SK-N-SH (cell line): Measurements from ENCODE around the gene AXIN2. TPM values are rescaled to one million over a fixed set of nuclear protein-coding genes. Genes with fewer than 3 reads are reported as not detected.

ENCODE experiments used
- CTCF ChIA-PET: fragments of 300-600, 350-600 bp; formaldehyde crosslinking; extraction: SDS; loops from one replicate; lab custom pipeline; 2021; lab: Yijun Ruan, JAX
- POLR2A ChIA-PET: fragments of 350-600 bp; sonication (Branson Sonifier 250); formaldehyde crosslinking; extraction: SDS; loops from one replicate; lab custom pipeline; 2020; ENCODE audit warnings: antibody characterized with exemption, inconsistent platforms; lab: Yijun Ruan, JAX
- DNase-seq: peaks from one replicate; pipeline ENCODE4 v3.0.0; 2012
- H2AFZ ChIP-seq: fragments of 200-600 bp; sonication (generic); 2 replicates; pipeline ENCODE4 v1.8.1; 2016; ENCODE audit warnings: antibody characterized with exemption, mild to moderate bottlenecking, low read depth
- H3F3A ChIP-seq: fragments of 200-600 bp; sonication (generic); replicated peaks from 2 replicates; pipeline ENCODE3; 2016; ENCODE audit warnings: antibody characterized with exemption, mild to moderate bottlenecking; ENCODE audit not compliant: insufficient read depth
- H3K27ac ChIP-seq, 2 experiments: fragments of 200-500 bp in 1 of 2; fragments of 200-600 bp in 1 of 2; sonication (Bioruptor generic) in 1 of 2; sonication (generic), shearing (Covaris generic) in 1 of 2; 2 replicates each; pipeline versions ENCODE4 v1.5.1 to v1.6.1; 2014 to 2016; ENCODE audit warnings: low read depth in 2 of 2, inconsistent platforms in 1 of 2, low read length in 1 of 2, mild to moderate bottlenecking in 1 of 2, mixed read lengths in 1 of 2
- H3K27me3 ChIP-seq: fragments of 200-600 bp; sonication (generic), shearing (Covaris generic); 2 replicates; pipeline ENCODE4 v1.6.1; 2016; ENCODE audit warnings: mixed run types; ENCODE audit not compliant: insufficient read depth
- H3K36me3 ChIP-seq, 2 experiments: fragments of 200-500 bp in 1 of 2; fragments of 200-600 bp in 1 of 2; sonication (Bioruptor generic) in 1 of 2; sonication (generic) in 1 of 2; replicated peaks in 1 of 2; 2 replicates each; pipeline versions ENCODE3 to v1.5.1; 2014 to 2016; ENCODE audit warnings: low read length in 1 of 2, mild to moderate bottlenecking in 1 of 2; ENCODE audit not compliant: insufficient read depth in 2 of 2, control insufficient read depth in 1 of 2
- H3K4me1 ChIP-seq, 2 experiments: fragments of 200-500 bp in 1 of 2; fragments of 200-600 bp in 1 of 2; sonication (Bioruptor generic) in 1 of 2; sonication (generic), shearing (Covaris generic) in 1 of 2; 2 replicates each; pipeline versions ENCODE4 v1.5.1 to v1.6.1; 2014 to 2016; ENCODE audit warnings: low read depth in 1 of 2, low read length in 1 of 2, mixed run types in 1 of 2; ENCODE audit not compliant: insufficient read depth in 2 of 2, control insufficient read depth in 1 of 2
- H3K4me2 ChIP-seq: fragments of 200-600 bp; sonication (generic), shearing (Covaris generic); 2 replicates; pipeline ENCODE4 v1.6.1; 2017; ENCODE audit warnings: mixed run types
- H3K4me3 ChIP-seq, 2 experiments: fragments of 200-500 bp in 1 of 2; fragments of 200-600 bp in 1 of 2; sonication (Bioruptor generic) in 1 of 2; sonication (generic), shearing (Covaris generic) in 1 of 2; 2 replicates each; pipeline versions ENCODE4 v1.5.1 to v1.8.1; 2014 to 2016; ENCODE audit warnings: low read depth in 2 of 2, inconsistent platforms in 1 of 2, low read length in 1 of 2, mild to moderate bottlenecking in 1 of 2, mixed read lengths in 1 of 2, moderate library complexity in 1 of 2
- H3K79me2 ChIP-seq: fragments of 200-600 bp; sonication (generic); 2 replicates; pipeline ENCODE4 v1.8.1; 2017; ENCODE audit warnings: mild to moderate bottlenecking; ENCODE audit not compliant: insufficient read depth
- H3K9ac ChIP-seq: fragments of 200-600 bp; sonication (generic); 2 replicates; pipeline ENCODE4 v1.6.1; 2017; ENCODE audit warnings: mixed run types
- H3K9me2 ChIP-seq: fragments of 200-600 bp; sonication (generic); 2 replicates; pipeline ENCODE4 v1.6.1; 2017; ENCODE audit warnings: mixed run types
- H3K9me3 ChIP-seq: fragments of 200-600 bp; sonication (generic); 2 replicates; pipeline ENCODE4 v1.6.1; 2017; ENCODE audit warnings: mixed run types, mild to moderate bottlenecking, moderate library complexity
- H4K20me1 ChIP-seq: fragments of 200-600 bp; sonication (generic); 2 replicates; pipeline ENCODE4 v1.6.1; 2017; ENCODE audit warnings: mild to moderate bottlenecking, mixed run types; ENCODE audit not compliant: insufficient read depth
- CTCF ChIP-seq: fragments of 200-600 bp; sonication (generic); IDR thresholded peaks from 2 replicates; pipeline ENCODE4 v1.6.1; 2017; ENCODE audit warnings: antibody characterized with exemption, mild to moderate bottlenecking, moderate library complexity
- FOSL2 ChIP-seq: IDR thresholded peaks from 2 replicates; pipeline ENCODE4 v1.4.0; 2012; ENCODE audit warnings: low read depth, mild to moderate bottlenecking, moderate library complexity, borderline replicate concordance
- FOXJ3 ChIP-seq: sonication (generic); formaldehyde crosslinking; IDR thresholded peaks from 2 replicates; pipeline ENCODE4 v1.5.1; 2020; ENCODE audit warnings: mild to moderate bottlenecking, missing genetic modification reagents
- GATA2 ChIP-seq: sonication (generic); formaldehyde crosslinking; IDR thresholded peaks from 2 replicates; pipeline ENCODE4 v1.5.0; 2020; ENCODE audit warnings: mild to moderate bottlenecking, missing genetic modification reagents
- JUND ChIP-seq: IDR thresholded peaks from 2 replicates; pipeline ENCODE4 v1.4.0; 2012
- MEF2A ChIP-seq: IDR thresholded peaks from 2 replicates; pipeline ENCODE4 v1.4.0; 2012; ENCODE audit warnings: low read depth, borderline replicate concordance
- RAD21 ChIP-seq: IDR thresholded peaks from 2 replicates; pipeline ENCODE4 v1.6.1; 2012; ENCODE audit warnings: mild to moderate bottlenecking, low read length
- RFX5 ChIP-seq: IDR thresholded peaks from 2 replicates; pipeline ENCODE4 v1.6.1; 2012; ENCODE audit warnings: mild to moderate bottlenecking, improper control_type of control experiment, low read length
- RXRA ChIP-seq: IDR thresholded peaks from 2 replicates; pipeline ENCODE4 v1.4.0; 2012; ENCODE audit warnings: low read depth, mild to moderate bottlenecking, borderline replicate concordance
- SMC3 ChIP-seq: IDR thresholded peaks from 2 replicates; pipeline ENCODE4 v1.6.1; 2012; ENCODE audit warnings: low read depth, low read length, improper control_type of control experiment
- TAF1 ChIP-seq: IDR thresholded peaks from 2 replicates; pipeline ENCODE4 v1.6.1; 2012; ENCODE audit warnings: low read depth, mild to moderate bottlenecking, low read length, moderate library complexity, borderline replicate concordance
- TCF12 ChIP-seq: IDR thresholded peaks from 2 replicates; pipeline ENCODE4 v1.4.0; 2012
- WGBS: methylation state at CpG from one replicate; pipeline ENCODE4 v1.1.6; 2017; ENCODE audit warnings: low lambda C conversion rate; 5-methylcytosine and 5-hydroxymethylcytosine counted together
- polyA plus RNA-seq, 3 experiments: library from polyadenylated mRNA; depleted of rRNA; stranded (reverse); fragments of >200 nt; gene quantifications; 2 replicates each; pipeline ENCODE4 v1.2.3, GENCODE V29; 2012
- TF ChIP-seq, protein P1 (sequence below): IDR thresholded peaks from 2 replicates; pipeline ENCODE4 v1.4.0; 2012; ENCODE audit warnings: low read depth, borderline replicate concordance
- TF ChIP-seq, protein P2 (sequence below): IDR thresholded peaks from 2 replicates; pipeline ENCODE4 v1.4.0; 2012; ENCODE audit warnings: low read depth
- TF ChIP-seq, protein P3 (sequence below): IDR thresholded peaks from 2 replicates; pipeline ENCODE4 v1.4.0; 2012; ENCODE audit warnings: low read depth, borderline replicate concordance
- TF ChIP-seq, protein P4 (sequence below): fragments of 150-350 bp; IDR thresholded peaks from 2 replicates; pipeline ENCODE4 v1.6.1; 2016; ENCODE audit warnings: mild to moderate bottlenecking, low read depth, low read length

Gene AXIN2
- polyA plus RNA-seq, 1 of the 3 experiments (the other 2 are of a cell fraction), result 8.3 TPM

DNA sequence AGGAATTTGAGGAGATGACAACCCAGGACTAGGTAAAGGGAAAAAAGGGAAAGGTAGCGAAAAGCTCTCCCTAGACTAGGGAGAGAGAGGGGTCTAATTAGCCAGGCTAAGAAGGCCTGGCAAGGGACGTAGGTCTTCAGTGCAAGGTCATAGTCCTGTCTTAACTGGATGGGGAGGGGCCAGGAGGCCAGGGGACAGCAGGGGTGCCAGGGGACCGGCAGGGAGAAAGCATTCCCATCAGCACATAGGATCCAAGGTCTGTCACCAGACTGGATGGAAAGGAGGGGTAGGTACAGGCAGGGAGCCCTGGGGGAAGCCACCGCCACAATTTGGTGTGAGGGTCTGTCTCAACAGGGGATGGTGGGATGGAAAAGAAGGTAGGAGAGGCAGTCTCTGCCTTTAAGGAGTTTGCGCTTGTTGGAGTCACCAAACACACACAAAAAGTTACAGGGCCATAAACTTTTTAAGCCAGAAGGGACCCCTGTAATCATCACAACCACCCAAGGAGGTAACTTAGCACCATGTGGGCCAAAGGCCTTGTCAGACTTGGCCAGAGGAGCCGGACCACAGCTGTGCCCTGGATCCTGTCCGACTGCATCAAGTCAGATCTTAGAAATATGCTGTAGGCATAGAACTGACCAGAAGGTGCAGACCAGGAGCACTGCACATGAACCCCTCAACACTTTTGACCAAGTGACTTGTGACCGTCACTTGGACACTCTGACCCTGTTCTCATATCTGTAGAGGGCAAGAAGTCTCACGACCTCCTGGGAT, 10.0 kb downstream of the AXIN2 start:
- Histone ChIP-seq H3K36me3 (peaks cover 5 to 44% of the 10 kb centered on the region in 2 experiments), H3K27ac (no peak overlapping the region), H3K4me1 (peaks cover 9 to 13% of the 10 kb centered on the region in 2 experiments; a peak in 3 of 4 replicates), H3K4me3 (no peak overlapping the region), H3K9ac (no peak overlapping the region), H3K9me2 (no peaks in the 10 kb centered on the region), H3F3A (peaks cover 8% of the 10 kb centered on the region), H3K4me2 (no peak overlapping the region), H3K79me2 (peaks cover 7% of the 10 kb centered on the region; the same call in 1 of the 2 replicates), H3K27me3 (no peaks in the 10 kb centered on the region), H4K20me1 (peaks cover 6% of the 10 kb centered on the region), H3K9me3 (no peaks in the 10 kb centered on the region), H2AFZ (no peak overlapping the region)
- DNase-seq, result no peak
- WGBS, result 94% methylated on average over 9 of the region's 9 CpGs
- CTCF ChIA-PET, result no interaction called here
- TF ChIP-seq RXRA (no peak), FOSL2 (no peak), MEF2A (no peak), CTCF (no peak), JUND (no peak), TCF12 (no peak), GATA2 (no peak)
- TF ChIP-seq, protein P1, sequence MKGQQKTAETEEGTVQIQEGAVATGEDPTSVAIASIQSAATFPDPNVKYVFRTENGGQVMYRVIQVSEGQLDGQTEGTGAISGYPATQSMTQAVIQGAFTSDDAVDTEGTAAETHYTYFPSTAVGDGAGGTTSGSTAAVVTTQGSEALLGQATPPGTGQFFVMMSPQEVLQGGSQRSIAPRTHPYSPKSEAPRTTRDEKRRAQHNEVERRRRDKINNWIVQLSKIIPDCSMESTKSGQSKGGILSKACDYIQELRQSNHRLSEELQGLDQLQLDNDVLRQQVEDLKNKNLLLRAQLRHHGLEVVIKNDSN, result no peak
- POLR2A ChIA-PET, result no interaction called here

- CTCF ChIA-PET, result no interaction called here
- no peak for DNase-seq
- H4K20me1 ChIP-seq, result peaks cover 4% of the 10 kb centered on the region
- TF ChIP-seq SMC3, result no peak
- TF ChIP-seq, protein P2, sequence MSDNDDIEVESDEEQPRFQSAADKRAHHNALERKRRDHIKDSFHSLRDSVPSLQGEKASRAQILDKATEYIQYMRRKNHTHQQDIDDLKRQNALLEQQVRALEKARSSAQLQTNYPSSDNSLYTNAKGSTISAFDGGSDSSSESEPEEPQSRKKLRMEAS, result no peak
- no peak for TF ChIP-seq GATA2
- no peak for TF ChIP-seq CTCF
- TF ChIP-seq FOXJ3 (CRISPR knock-in tag), result no peak
- TF ChIP-seq JUND, result no peak
- TF ChIP-seq, protein P3, sequence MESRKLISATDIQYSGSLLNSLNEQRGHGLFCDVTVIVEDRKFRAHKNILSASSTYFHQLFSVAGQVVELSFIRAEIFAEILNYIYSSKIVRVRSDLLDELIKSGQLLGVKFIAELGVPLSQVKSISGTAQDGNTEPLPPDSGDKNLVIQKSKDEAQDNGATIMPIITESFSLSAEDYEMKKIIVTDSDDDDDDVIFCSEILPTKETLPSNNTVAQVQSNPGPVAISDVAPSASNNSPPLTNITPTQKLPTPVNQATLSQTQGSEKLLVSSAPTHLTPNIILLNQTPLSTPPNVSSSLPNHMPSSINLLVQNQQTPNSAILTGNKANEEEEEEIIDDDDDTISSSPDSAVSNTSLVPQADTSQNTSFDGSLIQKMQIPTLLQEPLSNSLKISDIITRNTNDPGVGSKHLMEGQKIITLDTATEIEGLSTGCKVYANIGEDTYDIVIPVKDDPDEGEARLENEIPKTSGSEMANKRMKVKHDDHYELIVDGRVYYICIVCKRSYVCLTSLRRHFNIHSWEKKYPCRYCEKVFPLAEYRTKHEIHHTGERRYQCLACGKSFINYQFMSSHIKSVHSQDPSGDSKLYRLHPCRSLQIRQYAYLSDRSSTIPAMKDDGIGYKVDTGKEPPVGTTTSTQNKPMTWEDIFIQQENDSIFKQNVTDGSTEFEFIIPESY, result no peak
- TF ChIP-seq RXRA, result no peak
- TF ChIP-seq RFX5, result no peak
- TF ChIP-seq, protein P1, result no peak
- TF ChIP-seq RAD21, result no peak
- TF ChIP-seq TAF1, result no peak
- TF ChIP-seq, protein P4, sequence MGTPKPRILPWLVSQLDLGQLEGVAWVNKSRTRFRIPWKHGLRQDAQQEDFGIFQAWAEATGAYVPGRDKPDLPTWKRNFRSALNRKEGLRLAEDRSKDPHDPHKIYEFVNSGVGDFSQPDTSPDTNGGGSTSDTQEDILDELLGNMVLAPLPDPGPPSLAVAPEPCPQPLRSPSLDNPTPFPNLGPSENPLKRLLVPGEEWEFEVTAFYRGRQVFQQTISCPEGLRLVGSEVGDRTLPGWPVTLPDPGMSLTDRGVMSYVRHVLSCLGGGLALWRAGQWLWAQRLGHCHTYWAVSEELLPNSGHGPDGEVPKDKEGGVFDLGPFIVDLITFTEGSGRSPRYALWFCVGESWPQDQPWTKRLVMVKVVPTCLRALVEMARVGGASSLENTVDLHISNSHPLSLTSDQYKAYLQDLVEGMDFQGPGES, result no peak
Observed at GRCh38 chr17:65550758-65551157, 10.7 kb downstream of the AXIN2 start.

More at GRCh38 chr17:65550758-65551157, 10.7 kb downstream of the AXIN2 start:
- H3K27ac ChIP-seq, result no peak overlapping the region
- H3K27me3 ChIP-seq, result no peaks in the 10 kb centered on the region
- H3K9me2 ChIP-seq, result no peaks in the 10 kb centered on the region
- POLR2A ChIA-PET, result no interaction called here
- WGBS, result 94% methylated on average over 4 of the region's 4 CpGs
- H3K79me2 ChIP-seq, result peaks cover 7% of the 10 kb centered on the region; the same call in 1 of the 2 replicates
- H3K9me3 ChIP-seq, result no peaks in the 10 kb centered on the region
- H2AFZ ChIP-seq, result no peak overlapping the region
- H3K36me3 ChIP-seq, result peaks cover 5 to 45% of the 10 kb centered on the region in 2 experiments
- H3F3A ChIP-seq, result peaks cover 8% of the 10 kb centered on the region
- peaks cover 8 to 13% of the 10 kb centered on the region in 2 experiments; a peak in 3 of 4 replicates for H3K4me1 ChIP-seq
- H3K4me3 ChIP-seq, result no peak overlapping the region
- no peak overlapping the region for H3K4me2 ChIP-seq
- H3K9ac ChIP-seq, result no peak overlapping the region
